Chondrocyte (in vitro differentiated cells): ENCODE measurements around the gene FAM120AOS. TPM values are rescaled to one million over a fixed set of nuclear protein-coding genes. Genes with fewer than 3 reads are reported as not detected.

Experiments used
- DNase-seq: peaks from one replicate; pipeline ENCODE4 v3.0.0; 2021; ENCODE audit warnings: mixed read lengths, low spot score
- H3K27ac Mint-ChIP-seq: one replicate; pipeline ENCODE4 v1.8.0; 2021; ENCODE audit warnings: mild to moderate bottlenecking, moderate library complexity, mixed read lengths; ENCODE audit not compliant: unreplicated experiment
- H3K27me3 Mint-ChIP-seq: 2 replicates; pipeline ENCODE4 v1.8.0; 2021; ENCODE audit warnings: low read depth, mixed read lengths
- H3K36me3 Mint-ChIP-seq: 2 replicates; pipeline ENCODE4 v1.8.0; 2021; ENCODE audit warnings: low read depth, mixed read lengths
- H3K4me1 Mint-ChIP-seq: 2 replicates; pipeline ENCODE4 v1.8.0; 2021; ENCODE audit warnings: low read depth, mild to moderate bottlenecking, mixed read lengths
- H3K4me3 Mint-ChIP-seq: one replicate; pipeline ENCODE4 v1.8.0; 2021; ENCODE audit warnings: mild to moderate bottlenecking, moderate library complexity, mixed read lengths; ENCODE audit not compliant: unreplicated experiment
- H3K9me3 Mint-ChIP-seq: 2 replicates; pipeline ENCODE4 v1.8.0; 2021; ENCODE audit warnings: low read depth, mixed read lengths
- total RNA-seq: library from RNA; stranded (reverse); gene quantifications from 3 replicates; pipeline ENCODE4 v1.2.1, GENCODE V29; 2021
- TF ChIP-seq, protein P1 (sequence below): fragments of 200-600 bp; sonication (generic); IDR thresholded peaks from 2 replicates; pipeline ENCODE4 v1.5.0; 2021; ENCODE audit warnings: antibody characterized with exemption, mild to moderate bottlenecking, moderate library complexity

Gene FAM120AOS
- total RNA-seq, 1 donor from 2014 or later: 41.4 TPM

DNA sequence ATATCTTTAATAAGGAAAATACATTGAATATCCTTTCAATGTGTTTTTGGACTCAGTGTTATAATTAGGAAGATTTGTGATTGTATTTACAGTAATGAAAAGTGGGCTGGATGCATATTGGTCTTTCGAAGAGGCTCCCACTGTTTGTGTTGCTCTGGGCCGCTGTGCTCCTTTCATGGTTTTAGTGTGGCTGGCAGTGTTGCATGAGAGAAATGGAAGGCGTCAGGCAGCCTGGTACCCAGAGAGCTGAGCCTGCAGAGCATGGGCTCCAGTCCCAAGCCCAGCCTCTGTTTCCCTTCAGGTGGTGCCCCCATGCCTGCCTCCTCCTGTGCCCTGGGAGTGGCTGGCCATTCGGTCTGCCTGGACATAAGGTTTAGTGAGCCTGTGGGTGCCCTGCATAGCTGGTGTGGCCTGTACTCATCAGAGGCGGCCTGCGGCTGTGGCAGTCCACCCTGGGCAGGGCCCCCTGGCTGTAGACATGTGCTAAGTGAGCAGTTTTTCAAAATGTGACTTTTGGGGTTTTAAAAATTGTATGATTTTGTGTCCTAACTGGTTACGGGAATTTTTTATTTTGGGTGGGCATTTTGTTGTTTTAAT, 27.4 kb upstream of the FAM120AOS start:
- no peak for DNase-seq
- Mint-ChIP-seq H3K36me3 (peaks cover 10% of the 10 kb centered on the region), H3K27ac (no peak overlapping the region), H3K9me3 (no peaks in the 10 kb centered on the region), H3K4me1 (peaks cover 33% of the 10 kb centered on the region), H3K4me3 (no peak overlapping the region), H3K27me3 (no peaks in the 10 kb centered on the region)
- TF ChIP-seq, protein P1, sequence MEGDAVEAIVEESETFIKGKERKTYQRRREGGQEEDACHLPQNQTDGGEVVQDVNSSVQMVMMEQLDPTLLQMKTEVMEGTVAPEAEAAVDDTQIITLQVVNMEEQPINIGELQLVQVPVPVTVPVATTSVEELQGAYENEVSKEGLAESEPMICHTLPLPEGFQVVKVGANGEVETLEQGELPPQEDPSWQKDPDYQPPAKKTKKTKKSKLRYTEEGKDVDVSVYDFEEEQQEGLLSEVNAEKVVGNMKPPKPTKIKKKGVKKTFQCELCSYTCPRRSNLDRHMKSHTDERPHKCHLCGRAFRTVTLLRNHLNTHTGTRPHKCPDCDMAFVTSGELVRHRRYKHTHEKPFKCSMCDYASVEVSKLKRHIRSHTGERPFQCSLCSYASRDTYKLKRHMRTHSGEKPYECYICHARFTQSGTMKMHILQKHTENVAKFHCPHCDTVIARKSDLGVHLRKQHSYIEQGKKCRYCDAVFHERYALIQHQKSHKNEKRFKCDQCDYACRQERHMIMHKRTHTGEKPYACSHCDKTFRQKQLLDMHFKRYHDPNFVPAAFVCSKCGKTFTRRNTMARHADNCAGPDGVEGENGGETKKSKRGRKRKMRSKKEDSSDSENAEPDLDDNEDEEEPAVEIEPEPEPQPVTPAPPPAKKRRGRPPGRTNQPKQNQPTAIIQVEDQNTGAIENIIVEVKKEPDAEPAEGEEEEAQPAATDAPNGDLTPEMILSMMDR: peak; percentile 38

DNA sequence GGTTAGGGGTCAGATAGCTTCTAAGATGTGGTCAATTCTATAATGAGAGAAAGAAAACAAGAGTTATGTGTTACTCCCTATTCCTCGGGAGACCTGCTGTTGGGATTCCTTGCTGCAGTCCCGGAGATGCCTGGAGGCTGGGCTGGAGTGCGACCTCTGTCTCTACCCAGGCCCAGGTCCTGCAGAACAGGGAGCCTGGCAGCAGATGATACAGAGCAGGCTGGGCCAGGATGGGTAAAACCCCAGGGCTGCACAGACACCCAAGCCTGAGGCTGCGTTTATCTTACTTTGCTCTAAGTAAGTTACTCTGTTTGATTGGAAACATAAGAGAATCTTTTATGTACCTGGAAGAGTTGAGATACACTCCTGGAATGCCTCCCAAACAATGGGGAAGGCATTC, 26.9 kb upstream of the FAM120AOS start:
- peaks cover 39% of the 10 kb centered on the region for H3K4me1 Mint-ChIP-seq
- no peak overlapping the region for H3K4me3 Mint-ChIP-seq
- H3K27me3 Mint-ChIP-seq: no peaks in the 10 kb centered on the region
- TF ChIP-seq, protein P1: no peak
- peaks cover 8% of the 10 kb centered on the region for H3K36me3 Mint-ChIP-seq
- no peak for DNase-seq
- no peak overlapping the region for H3K27ac Mint-ChIP-seq
- no peaks in the 10 kb centered on the region for H3K9me3 Mint-ChIP-seq

DNA sequence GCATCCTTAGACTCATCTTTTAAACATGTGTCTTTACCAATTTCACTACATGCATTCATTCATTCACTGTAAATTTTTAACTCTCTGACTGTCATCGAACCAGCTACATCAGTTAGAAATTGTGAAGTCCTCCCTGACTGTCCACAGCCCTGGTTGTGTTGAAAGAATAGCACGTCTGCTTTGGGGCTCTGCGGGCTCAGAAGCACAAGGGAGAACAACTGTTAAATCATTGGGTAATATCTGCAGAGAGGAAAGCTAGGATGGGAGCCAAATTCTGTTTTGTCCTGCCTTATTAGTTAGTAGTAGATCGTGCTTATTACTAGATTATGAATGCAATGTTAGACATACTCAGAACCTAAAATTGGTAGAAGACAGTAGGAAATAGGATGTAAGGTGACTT, 26.3 kb upstream of the FAM120AOS start:
- DNase-seq: no peak
- H3K27ac Mint-ChIP-seq: no peak overlapping the region
- no peaks in the 10 kb centered on the region for H3K27me3 Mint-ChIP-seq
- no peaks in the 10 kb centered on the region for H3K9me3 Mint-ChIP-seq
- peaks cover 40% of the 10 kb centered on the region for H3K4me1 Mint-ChIP-seq
- H3K36me3 Mint-ChIP-seq: peaks cover 5% of the 10 kb centered on the region
- no peak overlapping the region for H3K4me3 Mint-ChIP-seq
- TF ChIP-seq, protein P1: no peak

DNA sequence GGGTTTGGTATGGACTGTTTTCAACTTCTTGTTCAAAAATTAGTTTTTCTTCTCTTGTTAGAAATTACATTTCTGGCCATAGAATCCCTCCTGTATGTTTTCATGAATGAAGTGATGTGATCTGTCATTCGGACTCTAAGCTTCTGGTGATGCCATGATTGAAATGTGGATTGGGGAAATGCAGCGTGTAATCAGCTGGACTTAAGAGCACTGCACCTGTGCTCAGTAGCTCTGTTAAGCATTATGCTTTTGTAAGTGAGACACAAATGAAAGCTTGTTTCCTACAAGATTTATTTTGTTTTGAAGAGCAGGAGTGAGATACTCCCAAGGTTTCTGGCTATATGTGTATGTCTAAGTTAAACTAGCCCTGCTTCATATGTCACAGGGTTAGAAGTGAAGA, 24.0 kb upstream of the FAM120AOS start:
- Mint-ChIP-seq H3K4me3 (no peak overlapping the region), H3K4me1 (peaks cover 37% of the 10 kb centered on the region), H3K27me3 (no peaks in the 10 kb centered on the region), H3K9me3 (no peaks in the 10 kb centered on the region), H3K36me3 (peaks cover 5% of the 10 kb centered on the region), H3K27ac (no peak overlapping the region)
- TF ChIP-seq, protein P1: no peak
- no peak for DNase-seq

DNA sequence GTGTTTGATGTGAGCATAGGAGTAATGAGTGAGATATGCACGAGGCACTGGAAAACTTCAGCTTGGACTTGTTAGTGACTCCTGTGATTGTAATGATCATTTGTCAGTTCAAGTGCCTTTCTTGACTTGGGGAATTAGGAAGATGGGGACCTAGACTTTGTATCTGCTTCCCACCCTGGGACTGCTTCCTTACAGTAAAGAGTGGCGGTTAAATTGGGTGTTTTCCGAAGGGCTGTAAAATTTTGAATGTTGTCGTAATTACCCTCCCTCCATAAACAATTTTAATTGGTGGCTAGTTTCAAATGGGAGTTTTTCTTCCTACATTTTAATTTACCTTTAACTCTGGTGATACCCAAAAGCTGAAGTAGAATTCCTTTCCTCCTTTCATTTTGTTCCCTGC, 23.5 kb upstream of the FAM120AOS start:
- Mint-ChIP-seq H3K27me3 (no peaks in the 10 kb centered on the region), H3K27ac (no peak overlapping the region), H3K4me3 (no peak overlapping the region), H3K4me1 (peaks cover 40% of the 10 kb centered on the region), H3K9me3 (no peaks in the 10 kb centered on the region), H3K36me3 (peaks cover 6% of the 10 kb centered on the region)
- TF ChIP-seq, protein P1: no peak
- no peak for DNase-seq
